ENCODE data around the gene TMEM179B. TPM values are rescaled to one million over a fixed set of nuclear protein-coding genes. Genes with fewer than 3 reads are reported as not detected.

Gene TMEM179B
- total RNA-seq, 1 donor from 2014 or later, result 19.0 TPM

- no peak for TF ChIP-seq CTCF (IDR thresholded peaks at IDR 0.05; ENCODE audit: insufficient read depth, low read length, severe bottlenecking)
- peak; percentile 95 for DNase-seq (ENCODE audit: low read depth)
- peaks cover 27% of the 10 kb centered on the region for H3K36me3 ChIP-seq (ENCODE audit: control insufficient read depth, insufficient read depth, low read length)
- H3K27me3 ChIP-seq (ENCODE audit: control insufficient read depth, insufficient read depth, low read length), result no peaks in the 10 kb centered on the region
- H3K4me3 ChIP-seq (ENCODE audit: low read depth, low read length), result peak within 1 kb of the TSS; percentile 88
- FAIRE-seq, result no peak
These were observed 44.5 kb downstream of the TMEM179B start, which contains the start of gene STX5 for GRCh38 chr11:62831520-62832335. Gene STX5 (minus strand): TSS chr11:62832051. CDS start chr11:62831243, 808 bp downstream.

GRCh38 chr11:62832336-62833234 is 45.4 kb downstream of the TMEM179B start, which contains the start of gene TEX54:
Gene TEX54 (minus strand): TSS chr11:62832841.
- FAIRE-seq (no peak), DNase-seq (ENCODE audit: low read depth) (peak; percentile 32)
- peaks cover 23% of the 10 kb centered on the region for H3K36me3 ChIP-seq (ENCODE audit: control insufficient read depth, insufficient read depth, low read length)
- H3K4me3 ChIP-seq (ENCODE audit: low read depth, low read length), result peak within 1 kb of the TSS; percentile 88
- no peaks in the 10 kb centered on the region for H3K27me3 ChIP-seq (ENCODE audit: control insufficient read depth, insufficient read depth, low read length)
- no peak for TF ChIP-seq CTCF (IDR thresholded peaks at IDR 0.05; ENCODE audit: insufficient read depth, low read length, severe bottlenecking)

- no peaks in the 10 kb centered on the region for H3K27me3 ChIP-seq (ENCODE audit: control insufficient read depth, insufficient read depth, low read length)
- no peak overlapping the region for H3K4me3 ChIP-seq (ENCODE audit: low read depth, low read length)
- H3K36me3 ChIP-seq (ENCODE audit: control insufficient read depth, insufficient read depth, low read length), result peaks cover 24% of the 10 kb centered on the region
- TF ChIP-seq CTCF (IDR thresholded peaks at IDR 0.05; ENCODE audit: insufficient read depth, low read length, severe bottlenecking), result no peak
- no peak for DNase-seq (ENCODE audit: low read depth)
- FAIRE-seq, result no peak
These were observed 48.1 kb downstream of the TMEM179B start for GRCh38 chr11:62835336-62835735.

- TF ChIP-seq CTCF (IDR thresholded peaks at IDR 0.05; ENCODE audit: insufficient read depth, low read length, severe bottlenecking), result no peak
- FAIRE-seq (no peak), DNase-seq (ENCODE audit: low read depth) (peak; percentile 84)
- Histone ChIP-seq H3K36me3 (ENCODE audit: control insufficient read depth, insufficient read depth, low read length) (peaks cover 18% of the 10 kb centered on the region), H3K27me3 (ENCODE audit: control insufficient read depth, insufficient read depth, low read length) (no peaks in the 10 kb centered on the region), H3K4me3 (ENCODE audit: low read depth, low read length) (peak within 1 kb of the TSS; percentile 91)
These were observed 52.1 kb downstream of the TMEM179B start, which contains the start of gene WDR74 for GRCh38 chr11:62839050-62839945. Gene WDR74 (minus strand): TSS chr11:62839590. CDS start chr11:62839570, 20 bp downstream.

Other genes starting within 250 kb of the TMEM179B start
- gene AHNAK, start 240.6 kb upstream of the TMEM179B start, total RNA-seq, result 354 and 607 TPM in 2 replicates
- gene EEF1G, start 213.5 kb upstream of the TMEM179B start, total RNA-seq, result 2,058 and 2,441 TPM in 2 replicates
- 7.0 and 9.5 TPM in 2 replicates for gene TUT1, start 195.9 kb upstream of the TMEM179B start, total RNA-seq
- 150 and 162 TPM in 2 replicates for gene MTA2, start 185.5 kb upstream of the TMEM179B start, total RNA-seq
- 10.0 and 11.1 TPM in 2 replicates for gene EML3, start 174.6 kb upstream of the TMEM179B start, total RNA-seq
- 2.6 and 2.8 TPM in 2 replicates for gene ROM1, start 174.1 kb upstream of the TMEM179B start, total RNA-seq
- gene B3GAT3, start 165.4 kb upstream of the TMEM179B start, total RNA-seq, result 24.2 and 26.2 TPM in 2 replicates
- 138 TPM in 2 replicates for gene GANAB, start 140.8 kb upstream of the TMEM179B start, total RNA-seq
- 17.1 and 19.8 TPM in 2 replicates for gene INTS5, start 134.1 kb upstream of the TMEM179B start, total RNA-seq
- gene C11orf98, start 122.2 kb upstream of the TMEM179B start, total RNA-seq, result 79.5 and 83.7 TPM in 2 replicates
- gene CSKMT, start 122.1 kb upstream of the TMEM179B start, total RNA-seq, result 12.3 and 21.3 TPM in 2 replicates
- 27.9 and 29.4 TPM in 2 replicates for gene UQCC3, start 115.7 kb upstream of the TMEM179B start, total RNA-seq
- gene LBHD1, start 115.1 kb upstream of the TMEM179B start, total RNA-seq, result 0.77 and 1.1 TPM in 2 replicates
- 176 and 227 TPM in 2 replicates for gene UBXN1, start 108.3 kb upstream of the TMEM179B start, total RNA-seq
- gene LRRN4CL, start 97.9 kb upstream of the TMEM179B start, total RNA-seq, result 0.26 and 1.2 TPM in 2 replicates
- 23.7 and 42.0 TPM in 2 replicates for gene BSCL2, start 80.0 kb upstream of the TMEM179B start, total RNA-seq
- gene GNG3, start 79.7 kb upstream of the TMEM179B start, total RNA-seq, result not detected in 2 replicates
- gene HNRNPUL2, start 59.9 kb upstream of the TMEM179B start, total RNA-seq, result 9.2 and 15.2 TPM in 2 replicates
- 21.4 and 27.4 TPM in 2 replicates for gene TTC9C, start 58.9 kb upstream of the TMEM179B start, total RNA-seq
- 11.0 and 11.6 TPM in 2 replicates for gene ZBTB3, start 33.2 kb upstream of the TMEM179B start, total RNA-seq
- gene POLR2G, start 25.8 kb upstream of the TMEM179B start, total RNA-seq, result 102 and 121 TPM in 2 replicates
- 16.6 and 17.1 TPM in 2 replicates for gene TAF6L, start 16.0 kb upstream of the TMEM179B start, total RNA-seq
- 18.6 and 19.5 TPM in 2 replicates for gene TMEM223, start 4.6 kb downstream of the TMEM179B start, total RNA-seq
- 13.4 and 15.3 TPM in 2 replicates for gene NXF1, start 18.0 kb downstream of the TMEM179B start, total RNA-seq
- gene STX5, start 44.6 kb downstream of the TMEM179B start, total RNA-seq, result 31.3 and 36.2 TPM in 2 replicates
- not detected in 2 replicates for gene TEX54, start 45.4 kb downstream of the TMEM179B start, total RNA-seq
- 59.0 and 113 TPM in 2 replicates for gene WDR74, start 52.2 kb downstream of the TMEM179B start, total RNA-seq
- gene SLC3A2, start 93.5 kb downstream of the TMEM179B start, total RNA-seq, result 1,292 and 1,548 TPM in 2 replicates
- not detected in 2 replicates for gene CHRM1, start 134.0 kb downstream of the TMEM179B start, total RNA-seq
- gene SLC22A6, start 197.6 kb downstream of the TMEM179B start, total RNA-seq, result not detected in 2 replicates
- not detected in 2 replicates for gene SLC22A8, start 228.4 kb downstream of the TMEM179B start, total RNA-seq